Measurements from ENCODE around the gene MYL9. TPM values are rescaled to one million over a fixed set of nuclear protein-coding genes. Genes with fewer than 3 reads are reported as not detected.
A peak's percentile ranks its signal among the peaks of the same experiment; 100 is the strongest.

Gene MYL9
- polyA plus RNA-seq, 3 donors = 0.08 to 0.20 TPM; not detected in 1

DNA sequence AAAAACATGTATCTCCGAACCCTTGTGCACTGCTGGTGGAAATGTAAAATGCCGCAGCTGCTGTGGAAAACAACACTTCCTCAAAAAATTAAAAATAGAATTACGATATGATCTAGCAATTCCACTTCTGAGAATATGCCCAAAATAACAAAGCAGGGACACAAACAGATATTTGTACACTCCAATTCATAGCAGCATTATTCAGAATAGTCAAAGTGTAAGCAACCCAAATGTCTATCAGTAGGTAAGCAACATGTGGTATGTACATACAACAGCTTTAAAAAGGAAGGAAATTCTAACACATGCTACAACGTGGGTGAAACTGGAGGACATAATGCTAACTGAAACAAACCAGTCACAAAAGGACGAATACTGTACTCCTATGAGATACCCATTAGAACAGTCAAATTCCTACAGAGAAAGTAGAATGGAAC, 58.6 kb downstream of the MYL9 start:
- Mint-ChIP-seq H3K27ac (peak overlapping the region; percentile 60 to 89 (median 83)), H3K36me3 (no peaks in the 10 kb centered on the region), H3K27me3 (ENCODE audit: low read depth in 3 of 3) (peaks cover 0 to 4% (median 0%) of the 10 kb centered on the region in 3 donors), H3K9me3 (peaks cover 0 to 4% (median 0%) of the 10 kb centered on the region in 7 donors), H3K4me3 (peak overlapping the region; percentile 31 to 80), H3K4me1 (peaks cover 48% of the 10 kb centered on the region)
- Histone ChIP-seq H3K4me1 (ENCODE audit: control insufficient read depth in 1 of 2, insufficient read depth in 2 of 2, low read length in 2 of 2) (peaks cover 57 to 65% of the 10 kb centered on the region in 2 donors), H3K9ac (ENCODE audit: insufficient read depth, low read length, poor library complexity, severe bottlenecking) (no peak overlapping the region), H4K20me1 (ENCODE audit: insufficient read depth, low read length) (no peaks in the 10 kb centered on the region), H2AFZ (ENCODE audit: insufficient read depth, low read depth, low read length, poor library complexity, severe bottlenecking) (no peak overlapping the region), H3K4me3 (replicated peaks in 1 of 3; ENCODE audit: low read depth in 2 of 3, low read length in 3 of 3) (peak overlapping the region in 2 of 3 experiments; percentile 25 to 62), H3K4me2 (replicated peaks; ENCODE audit: extremely low read depth, low read length, poor library complexity, severe bottlenecking) (peak overlapping the region; percentile 65), H3K36me3 (replicated peaks in 1 of 2; ENCODE audit: control insufficient read depth in 1 of 2, insufficient read depth in 2 of 2, low read length in 2 of 2) (no peaks in the 10 kb centered on the region), H3K9me3 (replicated peaks in 1 of 2; ENCODE audit: control insufficient read depth in 1 of 2, insufficient read depth in 1 of 2, low read length in 2 of 2) (no peaks in the 10 kb centered on the region), H3K27me3 (ENCODE audit: control insufficient read depth in 2 of 2, insufficient read depth in 2 of 2, low read length in 2 of 2) (no peaks in the 10 kb centered on the region), H3K27ac (ENCODE audit: low read depth in 1 of 2, low read length in 2 of 2) (peak overlapping the region; percentile 19 to 74), H3K79me2 (ENCODE audit: insufficient read depth, low read length) (no peaks in the 10 kb centered on the region)
- DNase-seq = peak in 1 of 3 donors; percentile 42
- no peak for TF ChIP-seq CTCF (IDR thresholded peaks at IDR 0.05)
- intact Hi-C loops (cut with micrococcal nuclease) = no loop called here
- WGBS (ENCODE audit: insufficient coverage) = no CpG with 5 or more reads among the region's 5 CpGs

Small RNA genes lying within 50 kb of the gene (small RNA-seq; reads per million reads assigned to genes)
- gene RF00017 (ENCODE audit: insufficient read length, low read depth) = not detected

Other genes starting within 250 kb of the MYL9 start
- gene DLGAP4, start 235.2 kb upstream of the MYL9 start, polyA plus RNA-seq = 10 to 100 TPM in 2 of 3 donors, 1 to 10 TPM in 1; 9.9 to 52.7 (median 17.6) TPM
- gene TGIF2, start 32.1 kb downstream of the MYL9 start, polyA plus RNA-seq = 10 to 100 TPM; 11.0 to 15.9 (median 12.2) TPM
- gene RAB5IF, start 64.3 kb downstream of the MYL9 start, polyA plus RNA-seq = 100 to 1,000 TPM; 325 to 790 (median 757) TPM
- under 1 TPM; 0.16 to 0.19 (median 0.17) TPM for gene SLA2, start 104.7 kb downstream of the MYL9 start, polyA plus RNA-seq
- gene NDRG3, start 204.6 kb downstream of the MYL9 start, polyA plus RNA-seq = 10 to 100 TPM; 16.0 to 23.2 (median 21.7) TPM
- gene DSN1, start 232.2 kb downstream of the MYL9 start, polyA plus RNA-seq = 1 to 10 TPM; 4.9 to 5.2 (median 5.1) TPM